Measurements from ENCODE around the gene YPEL5. TPM values are rescaled to one million over a fixed set of nuclear protein-coding genes. Genes with fewer than 3 reads are reported as not detected.

The YPEL5 gene
- total RNA-seq, 2 experiments from 2014 or later: 28.0 to 28.4 TPM

GRCh38 chr2:30145826-30146336, 926 bp upstream of the YPEL5 start:
- peak overlapping the region; percentile 98 for H3K27ac Mint-ChIP-seq
- H3K36me3 Mint-ChIP-seq (ENCODE audit: low read depth): peaks cover 11% of the 10 kb centered on the region
- H3K4me3 Mint-ChIP-seq: peak overlapping the region; percentile 85
- intact Hi-C loops (cut with micrococcal nuclease): loop anchor here (5.0 kb wide), 1 partner anchor 81 kb away; no protein-coding TSS in a partner anchor
- peaks cover 47% of the 10 kb centered on the region for H3K4me1 Mint-ChIP-seq (ENCODE audit: low read depth)
- ChIA-PET CTCF (interaction anchor here (0.9 to 9.1 kb wide), 7 partner anchors 10 to 567 kb away, joined by 3 to 111 read pairs (median 4); no protein-coding TSS in a partner anchor), POLR2A (interaction anchor here (0.6 to 3.4 kb wide), 4 partner anchors 11 to 1005 kb away, joined by 3 to 16 read pairs (median 4); no protein-coding TSS in a partner anchor)
- ATAC-seq: no peak
- DNase-seq: no peak
- H3K9me3 Mint-ChIP-seq: no peaks in the 10 kb centered on the region
- no peaks in the 10 kb centered on the region for H3K27me3 Mint-ChIP-seq
- TF ChIP-seq CTCF (IDR thresholded peaks at IDR 0.05): no peak

DNA sequence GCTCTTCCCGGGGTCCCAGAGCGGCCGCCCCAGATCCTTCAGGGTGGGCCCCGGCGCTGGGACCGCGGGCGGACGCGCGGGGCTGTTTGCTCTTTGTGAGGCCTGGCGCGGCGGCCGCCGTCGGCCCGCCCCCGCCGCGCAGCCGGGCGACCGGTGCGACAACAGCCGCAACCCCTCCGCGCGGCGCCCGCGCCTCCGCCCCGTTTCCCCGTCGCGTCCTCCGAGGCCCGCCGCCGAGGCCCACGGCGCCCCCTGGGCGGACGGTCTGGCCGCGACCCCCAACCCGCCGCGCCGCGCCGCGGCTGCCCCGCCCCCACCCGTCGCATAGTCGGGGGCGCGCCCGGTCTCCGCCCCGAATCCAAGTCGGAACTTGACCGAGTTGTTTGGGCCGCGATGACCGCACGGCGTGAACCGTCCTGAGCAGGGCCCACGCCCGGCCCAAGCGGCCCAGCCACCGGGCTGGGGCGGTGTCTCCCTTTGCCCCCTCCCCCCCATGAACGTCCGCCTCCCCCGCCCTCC, 448 bp downstream of the YPEL5 start:
- Mint-ChIP-seq H3K36me3 (ENCODE audit: low read depth) (peaks cover 15% of the 10 kb centered on the region), H3K27ac (peak overlapping the region; percentile 25), H3K27me3 (no peaks in the 10 kb centered on the region), H3K9me3 (no peaks in the 10 kb centered on the region), H3K4me3 (peak overlapping the region; percentile 85), H3K4me1 (ENCODE audit: low read depth) (peaks cover 56% of the 10 kb centered on the region)
- DNase-seq (peak; percentile 27), ATAC-seq (no peak)
- ChIA-PET CTCF (interaction anchor here (0.7 to 9.1 kb wide), 14 partner anchors 9 to 566 kb away, joined by 3 to 111 read pairs (median 4); no protein-coding TSS in a partner anchor), POLR2A (interaction anchor here (1.0 to 3.4 kb wide), 9 partner anchors 8 to 190 kb away, joined by 3 to 16 read pairs (median 5); partner anchors contain the start of gene LBH)
- no peak for TF ChIP-seq CTCF (IDR thresholded peaks at IDR 0.05)
- intact Hi-C loops (cut with micrococcal nuclease): loop anchor here (5.0 kb wide), 1 partner anchor 80 kb away; no protein-coding TSS in a partner anchor

DNA sequence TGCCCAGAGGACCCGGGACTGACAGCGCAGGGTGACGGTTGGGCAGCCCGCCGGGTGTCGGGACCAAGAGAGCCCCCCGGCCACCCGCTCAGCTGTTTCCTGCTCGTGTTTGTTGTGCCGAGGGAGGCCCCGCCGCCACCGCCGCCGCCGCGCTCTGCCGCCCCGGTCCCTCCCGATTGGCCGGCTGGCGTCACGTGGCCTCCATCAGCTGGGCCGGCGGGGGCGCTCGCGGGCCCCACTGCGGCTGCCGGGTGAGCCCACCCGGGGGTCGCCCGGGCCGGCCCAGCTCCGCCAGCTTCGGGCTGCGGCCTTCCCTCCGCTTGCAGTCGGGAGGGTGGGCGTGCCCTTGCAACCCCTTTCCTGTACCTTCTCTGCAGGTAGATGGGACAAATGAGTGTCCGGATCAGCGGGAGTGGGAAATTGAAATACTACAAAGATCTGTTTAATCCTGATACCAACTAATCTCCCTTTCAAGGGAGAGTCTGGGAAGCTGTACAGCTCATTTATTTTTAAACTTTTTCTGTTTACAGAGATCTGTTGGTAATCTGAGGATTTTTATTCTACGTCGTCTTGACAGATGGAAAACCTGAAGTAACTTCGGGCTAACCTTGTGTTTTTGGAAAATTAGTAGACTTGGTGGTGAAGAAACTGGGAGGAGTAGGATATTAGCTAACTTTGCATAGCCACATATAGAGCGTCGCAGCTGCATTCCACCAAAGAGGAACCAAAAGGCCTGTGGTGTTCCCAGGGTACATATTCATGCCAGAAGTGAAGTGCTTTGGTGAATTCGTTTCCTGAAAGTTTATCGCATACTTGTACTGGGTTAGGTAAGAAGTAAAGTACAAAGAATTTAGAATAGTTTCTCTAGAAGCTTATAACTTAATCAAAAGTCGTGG, 1.2 kb downstream of the YPEL5 start:
- TF ChIP-seq CTCF (IDR thresholded peaks at IDR 0.05): peak; percentile 60
- Mint-ChIP-seq H3K27ac (peak overlapping the region; percentile 82), H3K9me3 (no peaks in the 10 kb centered on the region), H3K27me3 (no peaks in the 10 kb centered on the region), H3K4me3 (peak overlapping the region; percentile 78), H3K4me1 (ENCODE audit: low read depth) (peaks cover 60% of the 10 kb centered on the region), H3K36me3 (ENCODE audit: low read depth) (peaks cover 17% of the 10 kb centered on the region)
- intact Hi-C loops (cut with micrococcal nuclease): loop anchor here (5.0 kb wide), 1 partner anchor 79 kb away; no protein-coding TSS in a partner anchor
- ChIA-PET POLR2A (interaction anchor here (1.2 to 3.4 kb wide), 7 partner anchors 8 to 189 kb away, joined by 3 to 16 read pairs (median 5); no protein-coding TSS in a partner anchor), CTCF (interaction anchor here (0.7 to 9.1 kb wide), 15 partner anchors 8 to 567 kb away, joined by 3 to 111 read pairs (median 4); no protein-coding TSS in a partner anchor)
- ATAC-seq (no peak), DNase-seq (peak; percentile 83)

- H3K27ac Mint-ChIP-seq: peak overlapping the region; percentile 82
- POLR2A ChIA-PET: interaction anchor here (1.2 to 3.4 kb wide), 5 partner anchors 8 to 89 kb away, joined by 3 to 16 read pairs (median 7); no protein-coding TSS in a partner anchor
- no peaks in the 10 kb centered on the region for H3K27me3 Mint-ChIP-seq
- H3K9me3 Mint-ChIP-seq: no peaks in the 10 kb centered on the region
- peaks cover 20% of the 10 kb centered on the region for H3K36me3 Mint-ChIP-seq (ENCODE audit: low read depth)
- intact Hi-C loops (cut with micrococcal nuclease): loop anchor here (5.0 kb wide), 1 partner anchor 78 kb away; no protein-coding TSS in a partner anchor
- no peak for TF ChIP-seq CTCF (IDR thresholded peaks at IDR 0.05)
- H3K4me3 Mint-ChIP-seq: peak overlapping the region; percentile 78
- ATAC-seq: no peak
- peaks cover 64% of the 10 kb centered on the region for H3K4me1 Mint-ChIP-seq (ENCODE audit: low read depth)
- no peak for DNase-seq
- CTCF ChIA-PET: interaction anchor here (0.8 to 9.1 kb wide), 13 partner anchors 7 to 566 kb away, joined by 3 to 111 read pairs (median 5); no protein-coding TSS in a partner anchor
These were observed 2.0 kb downstream of the YPEL5 start for GRCh38 chr2:30148850-30149249.

All from activated CD8-positive, alpha-beta T cell treated with anti-CD3 and anti-CD28 coated beads for 36 hours (primary cell).